Stimulated activated CD4-positive, alpha-beta T cell treated with anti-CD3 and anti-CD28 coated beads, Interleukin-1b, Interleukin-23, amount 100 ng/mL, for 4 hours (primary cell): ENCODE data around the gene SETD7.
A peak's percentile ranks its signal among the peaks of the same experiment; 100 is the strongest.

Experiments
- DNase-seq, 2 donors: peaks; one replicate each; pipeline ENCODE4 v3.0.0-alpha.2; 2020; ENCODE audit warnings: low read depth in 2 of 2

Gene SETD7

DNA sequence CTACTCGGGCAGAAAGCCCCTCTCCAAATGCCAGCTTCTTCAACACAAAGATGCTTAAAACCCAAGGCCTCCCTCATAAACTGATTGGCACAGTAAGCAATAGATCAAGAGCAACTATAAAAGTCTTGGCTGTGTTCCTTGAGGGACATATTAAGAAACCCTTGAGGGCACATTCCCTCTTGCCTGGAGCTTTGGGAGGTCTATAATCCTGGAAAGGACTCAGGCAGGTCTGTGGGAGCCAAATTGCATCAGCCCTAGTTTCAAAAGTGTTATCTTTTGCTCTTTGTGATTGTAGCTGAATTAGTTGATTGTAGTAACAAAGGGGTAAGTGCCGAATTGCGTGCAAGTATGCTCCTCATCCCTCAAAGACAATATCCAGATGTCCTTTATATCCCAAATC, 18.6 kb upstream of the SETD7 start:
- DNase-seq, result no peak

DNA sequence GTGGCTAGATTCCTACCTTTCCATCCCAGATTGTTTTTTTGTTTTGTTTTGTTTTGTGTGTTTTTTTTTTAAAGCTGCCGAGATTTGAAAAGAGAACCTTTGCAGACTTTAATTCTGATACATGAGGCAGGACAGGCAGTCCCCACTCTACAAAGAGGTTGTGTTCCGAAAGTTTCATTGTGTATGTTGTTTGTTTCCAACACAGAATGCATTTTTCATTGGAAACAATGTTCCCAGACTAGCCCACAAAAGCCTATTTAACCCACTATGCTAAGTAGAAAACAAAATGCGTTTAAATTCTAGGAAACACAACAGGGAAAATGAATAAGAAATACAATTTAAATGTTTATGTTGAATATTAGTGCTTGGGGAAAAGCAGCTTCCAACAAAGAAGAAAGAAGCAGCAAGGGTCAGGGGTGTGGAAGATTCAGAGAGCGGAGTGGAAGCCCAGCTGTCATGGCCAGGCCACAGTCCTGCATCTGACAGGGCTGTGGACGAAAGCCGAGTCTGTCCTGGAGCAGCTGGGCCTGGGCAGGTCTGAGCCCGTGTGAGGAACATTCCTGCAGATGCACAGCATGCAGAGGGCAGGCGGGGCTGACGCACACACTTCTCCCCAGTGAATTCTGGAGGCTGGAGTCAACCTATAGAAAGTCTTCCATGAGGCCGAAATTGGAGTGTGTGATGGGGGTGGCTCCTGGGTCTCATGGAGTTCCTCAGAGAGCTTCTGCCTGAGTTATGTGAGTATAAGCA, 12.4 kb upstream of the SETD7 start:
- no peak for DNase-seq

DNA sequence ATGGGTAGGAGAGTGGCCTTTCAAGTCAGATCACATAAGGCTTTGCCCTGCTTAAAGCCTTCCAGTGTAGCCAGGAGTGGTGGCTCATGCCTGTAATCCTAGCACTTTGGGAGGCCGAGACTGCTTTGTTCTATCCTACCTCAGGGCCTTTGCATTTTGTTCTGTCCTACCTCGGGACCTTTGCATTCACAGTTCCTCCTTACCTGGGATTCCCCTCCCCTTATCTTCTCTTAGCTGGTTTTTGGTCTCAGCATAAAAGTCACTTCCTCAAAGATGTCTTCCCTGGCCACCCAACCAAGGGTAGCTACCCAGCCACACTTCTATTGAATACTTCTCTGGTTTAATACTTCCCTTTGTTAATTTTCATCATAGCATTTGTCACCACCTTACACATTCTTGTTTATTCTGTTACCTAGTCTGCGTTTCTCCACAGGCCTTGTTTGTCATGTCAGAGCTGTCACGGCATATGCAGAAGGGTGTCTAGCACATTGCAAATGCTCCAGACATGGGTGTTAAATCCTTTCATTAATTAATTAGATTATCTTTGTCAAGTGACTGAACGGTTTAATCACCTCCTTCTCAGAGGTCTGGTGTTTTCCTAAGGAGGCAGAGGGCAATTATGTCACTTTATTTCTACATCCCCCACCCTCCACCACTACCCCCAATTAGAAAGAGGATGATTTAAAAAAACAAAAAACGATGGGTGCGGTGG, 11.3 kb upstream of the SETD7 start:
- DNase-seq, result no peak

DNA sequence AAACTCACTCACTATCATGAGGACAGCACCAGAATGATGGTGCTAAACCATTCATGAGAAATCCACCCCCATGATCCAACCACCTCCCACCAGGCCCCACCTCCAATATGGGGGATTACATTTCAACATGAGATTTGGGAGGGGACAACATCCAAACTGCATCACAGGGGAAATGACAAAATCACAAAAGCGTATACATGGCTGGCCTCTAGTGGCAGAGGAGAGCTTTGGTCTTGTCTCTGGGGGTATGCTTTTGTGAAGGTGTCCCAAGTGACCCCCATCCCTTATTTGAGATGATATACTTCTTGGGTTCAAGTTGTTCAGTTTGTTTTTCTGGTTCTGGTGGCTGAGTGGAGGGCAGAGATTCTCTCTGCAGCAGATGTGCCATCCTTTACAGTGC, 8.5 kb upstream of the SETD7 start:
- DNase-seq, result no peak

DNA sequence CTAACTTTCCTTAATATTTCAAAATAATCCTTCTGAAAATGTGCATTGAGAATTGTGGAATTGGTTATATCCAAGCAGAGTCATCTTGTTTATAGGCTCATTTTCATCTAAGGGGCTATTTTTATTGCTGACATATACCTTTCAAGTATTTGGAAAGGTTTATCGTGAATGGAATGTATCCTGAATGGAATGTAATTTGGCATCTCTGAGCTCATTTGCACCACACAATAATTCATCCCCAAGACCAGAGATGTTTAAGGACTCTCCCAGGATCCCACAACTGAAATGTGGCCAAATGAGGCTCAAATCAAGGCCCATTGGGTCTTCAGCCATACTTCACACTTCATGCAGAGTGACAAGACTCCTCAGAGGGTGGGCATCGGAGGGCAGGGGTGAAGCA, 7.5 kb upstream of the SETD7 start:
- no peak for DNase-seq

DNA sequence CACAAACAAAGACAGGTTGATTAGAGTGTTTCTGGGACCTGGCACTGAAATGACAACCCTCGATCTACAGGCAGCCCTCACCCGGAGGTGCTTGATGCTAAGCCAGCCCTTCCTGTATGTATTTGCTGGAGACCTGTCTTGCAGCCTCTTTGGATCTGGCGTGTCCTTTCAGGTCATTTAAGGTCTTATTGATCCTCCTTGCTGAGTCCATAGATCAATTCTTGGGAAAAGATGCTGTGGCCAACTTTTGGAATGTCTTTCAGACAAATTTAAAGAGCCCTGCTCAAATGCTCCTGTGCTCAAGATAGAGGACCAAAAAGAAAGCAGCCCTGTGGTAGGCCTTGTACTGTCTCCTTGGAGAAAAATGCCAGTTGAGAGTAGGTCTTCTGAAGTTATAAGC, 6.8 kb upstream of the SETD7 start:
- no peak for DNase-seq

DNA sequence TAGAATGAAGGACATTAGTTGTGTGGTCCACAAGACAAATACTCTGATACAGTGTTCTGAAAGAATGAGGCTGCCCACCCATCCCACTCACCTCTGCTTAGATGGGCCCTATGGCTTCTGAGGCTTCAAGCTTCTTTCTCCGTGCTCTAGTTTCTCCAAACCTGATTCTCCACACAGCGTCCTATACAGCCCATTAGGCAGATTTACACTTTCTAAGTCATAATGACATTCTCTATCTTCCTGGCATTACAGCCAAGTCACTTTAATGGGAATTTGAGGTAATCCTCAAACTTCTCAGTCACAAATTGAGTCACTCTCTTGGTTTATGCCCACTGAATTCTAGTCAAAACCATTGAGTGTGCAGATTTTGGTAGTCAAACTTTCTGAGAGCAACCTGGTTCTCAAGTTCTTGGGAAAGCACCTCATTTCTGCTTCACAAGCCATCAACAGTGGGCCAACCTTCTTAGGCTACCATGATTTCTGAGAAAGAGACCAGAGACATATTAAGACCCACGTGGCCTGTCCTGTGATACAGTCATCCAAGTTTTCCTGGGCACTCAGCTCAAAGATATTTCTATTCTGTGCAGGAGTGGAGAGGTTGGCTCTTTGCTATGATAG, 6.2 kb upstream of the SETD7 start:
- no peak for DNase-seq

DNA sequence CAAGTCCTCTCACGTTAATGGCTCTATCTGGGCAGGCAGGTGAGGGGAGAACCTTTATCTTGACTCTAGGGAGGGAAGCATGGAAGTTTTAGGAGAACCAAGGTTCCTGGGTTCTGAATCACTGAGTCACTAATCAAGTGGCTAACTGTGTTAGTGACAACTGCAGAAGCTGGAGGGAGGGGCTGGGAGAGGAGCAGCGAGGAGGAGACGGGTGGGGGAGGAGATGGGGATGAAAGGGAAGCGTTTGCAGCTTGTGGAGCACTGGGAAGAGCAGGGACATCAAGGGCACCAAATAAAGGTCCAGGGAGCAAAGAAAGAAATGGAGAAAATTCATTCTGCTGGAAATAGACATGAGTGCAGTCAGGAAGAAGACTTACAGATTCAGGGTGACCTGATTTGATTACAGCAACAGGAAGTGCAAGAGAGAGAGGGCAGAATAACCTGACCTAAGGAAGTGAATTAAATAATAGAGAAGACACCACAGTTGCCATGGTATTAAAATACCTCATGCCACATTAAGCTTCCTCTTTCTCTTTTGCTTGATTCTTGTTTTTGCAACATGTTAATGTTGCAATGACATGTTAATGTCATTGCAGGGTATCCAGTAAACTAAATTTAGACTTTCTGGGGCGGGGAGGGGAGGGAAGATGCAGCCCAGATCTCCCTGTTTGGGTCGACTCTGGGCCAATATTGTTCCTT, 4.5 kb upstream of the SETD7 start:
- DNase-seq, result no peak

DNA sequence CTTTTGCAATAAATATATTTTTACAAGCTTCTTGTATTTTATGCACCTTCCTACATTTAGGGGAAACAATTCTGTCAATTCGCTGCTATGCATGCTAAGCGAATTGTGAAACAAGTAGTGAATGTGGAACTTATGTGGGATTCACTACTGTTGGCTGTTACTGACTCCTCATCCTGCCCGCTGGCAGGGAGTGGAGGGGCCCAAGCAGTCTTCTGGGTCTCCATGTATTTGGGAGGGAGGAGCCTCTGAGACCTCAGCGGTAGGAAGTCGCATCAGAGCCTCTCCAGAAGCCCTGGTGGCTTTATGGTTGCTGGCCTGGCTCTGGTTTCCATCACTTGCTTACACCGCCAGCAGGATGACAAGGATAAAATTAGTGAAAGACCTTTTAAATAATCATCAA, 3.7 kb upstream of the SETD7 start:
- no peak for DNase-seq

DNA sequence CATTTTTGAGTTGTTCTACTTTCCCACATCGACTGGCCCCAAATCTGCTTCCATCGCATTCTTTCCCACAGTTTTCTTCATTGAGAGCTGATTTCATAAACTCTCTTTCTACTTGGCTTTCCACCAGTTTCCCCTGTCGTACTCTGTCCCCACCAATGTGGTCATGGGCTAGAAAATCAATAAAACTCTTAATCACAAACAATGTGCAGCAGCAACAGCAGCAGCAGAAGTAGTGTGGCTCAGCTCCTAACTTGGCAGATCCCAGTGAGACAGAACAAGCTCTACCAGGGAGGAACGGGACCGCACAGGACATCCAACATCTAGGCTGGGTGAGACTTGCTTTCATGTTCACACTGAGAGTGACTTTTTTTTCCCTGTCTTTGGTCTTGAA, 3.1 kb upstream of the SETD7 start:
- DNase-seq, result no peak

DNA sequence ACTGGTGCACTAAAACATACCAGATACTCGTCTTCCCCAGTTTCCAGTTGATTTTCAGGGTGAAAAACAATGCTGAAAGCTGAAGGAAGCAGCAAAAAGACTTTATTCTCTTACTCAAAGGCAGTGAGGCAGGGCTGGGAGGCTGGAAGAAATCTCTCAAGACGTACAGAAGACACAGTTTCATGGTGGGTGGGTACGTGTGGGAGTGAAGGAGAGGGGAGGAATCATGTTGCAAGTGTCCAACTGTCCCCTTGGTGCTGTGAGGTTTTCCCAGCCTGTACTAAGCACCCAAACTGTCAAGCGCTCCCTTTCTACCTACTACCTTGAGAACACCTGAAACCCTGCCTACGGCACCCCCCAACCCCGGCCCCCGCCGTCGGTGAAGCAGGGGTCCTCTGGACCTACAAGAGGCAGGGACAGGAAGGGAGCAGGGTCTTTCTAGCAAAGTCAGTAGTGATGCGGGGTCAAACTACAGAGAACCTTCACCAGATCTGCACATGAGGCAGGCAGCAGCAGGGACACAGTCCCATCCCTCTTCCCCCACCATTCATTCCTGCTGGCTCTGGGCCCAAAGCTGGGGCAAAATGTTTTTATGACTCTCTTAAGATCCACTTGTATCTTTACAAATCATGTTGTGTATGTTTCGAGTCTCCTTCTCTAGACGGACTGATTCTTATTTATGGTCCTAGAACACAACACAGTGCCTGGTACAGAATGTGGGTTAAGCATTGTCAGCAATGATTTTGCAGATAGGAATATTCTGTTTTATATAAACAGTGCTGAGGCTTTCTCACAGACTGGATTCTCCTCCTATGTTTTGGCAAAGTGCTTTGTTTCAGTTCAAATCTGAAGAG, 2.4 kb upstream of the SETD7 start:
- DNase-seq, result no peak

DNA sequence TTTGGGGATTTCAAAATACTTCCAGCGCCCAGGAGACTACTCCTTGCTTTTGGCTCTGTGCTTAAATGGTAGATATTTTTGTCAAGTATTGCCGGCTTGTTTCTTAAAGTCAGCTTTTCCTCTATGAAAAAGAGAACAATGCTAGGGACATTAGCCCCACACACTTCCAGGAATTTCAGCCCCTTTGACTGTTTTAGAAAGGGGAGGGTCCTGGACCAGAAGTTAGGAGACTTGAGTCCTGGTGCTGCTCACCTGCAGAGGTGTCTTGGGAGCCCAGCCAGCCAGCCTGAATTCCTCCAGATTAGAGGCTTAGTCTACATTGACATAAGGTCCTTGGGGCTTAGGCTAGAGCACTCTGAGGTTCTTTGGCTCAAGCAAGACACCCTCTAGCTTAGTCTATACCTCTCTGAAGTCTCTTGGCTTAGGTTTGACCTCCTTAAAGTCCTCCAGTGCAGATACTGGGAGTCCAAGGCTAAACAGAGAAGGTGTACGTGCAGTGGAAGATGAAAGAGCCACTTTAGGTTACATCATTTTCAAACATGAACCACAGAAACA, 1.6 kb upstream of the SETD7 start:
- no peak for DNase-seq

DNA sequence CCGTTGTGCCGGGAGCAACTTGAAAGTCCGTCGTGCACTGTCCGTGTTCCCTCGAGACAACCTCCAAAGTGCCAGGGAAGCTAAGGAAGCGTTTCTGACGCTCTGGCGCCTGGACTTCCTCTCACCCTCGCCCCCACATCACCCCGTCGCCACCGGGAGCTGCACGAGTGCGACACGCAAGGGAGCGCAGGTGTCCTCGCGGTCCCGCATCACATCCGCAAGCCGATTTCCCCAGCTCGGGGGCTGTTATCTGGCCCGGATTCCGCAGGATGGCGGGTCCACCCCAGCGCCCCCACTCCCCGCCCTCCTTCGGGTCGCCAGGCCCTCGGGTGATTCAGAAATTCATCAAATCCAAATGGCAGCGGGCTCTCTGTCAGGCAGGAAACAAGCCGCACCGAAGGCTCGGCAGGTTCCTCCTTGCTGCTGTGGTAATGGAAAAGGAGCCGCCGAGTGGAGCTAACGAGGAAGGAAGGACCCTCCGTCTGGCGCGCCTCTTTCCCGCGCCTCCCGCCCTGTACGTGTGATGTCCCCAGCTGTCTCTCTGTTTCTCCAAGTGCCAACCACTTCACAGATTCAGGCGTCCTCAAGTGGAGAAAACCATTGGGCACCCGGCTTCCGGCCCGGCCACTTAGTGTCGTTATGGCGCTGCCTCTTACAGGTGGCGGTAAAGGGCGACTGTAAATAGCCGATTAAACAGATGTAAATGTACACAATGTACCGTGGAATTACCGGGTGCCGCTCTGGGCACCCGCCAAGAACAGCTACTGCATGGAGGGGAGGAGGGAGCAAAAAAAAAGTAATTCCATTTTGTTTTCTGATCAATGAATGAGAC, 921 bp upstream of the SETD7 start:
- DNase-seq, result peak; percentile 40 to 45

DNA sequence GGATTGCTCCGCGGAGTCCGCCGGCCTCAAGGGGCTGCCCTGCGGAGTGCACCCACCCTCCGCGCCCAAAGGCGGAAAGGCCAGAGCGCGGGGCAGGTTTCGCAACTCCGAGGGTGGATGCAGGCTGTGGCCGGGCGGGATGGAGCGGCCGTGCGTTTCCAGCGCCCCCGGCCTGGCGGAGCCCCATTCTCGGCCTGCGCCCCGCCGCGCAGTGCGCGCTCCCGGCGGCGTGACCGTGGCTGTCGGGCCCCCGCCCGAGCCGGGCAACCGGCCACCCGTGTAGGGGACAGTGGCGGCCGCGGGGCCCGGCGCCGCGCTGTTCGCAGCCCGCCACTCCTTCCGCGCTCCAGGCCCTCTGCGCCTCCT, 331 bp downstream of the SETD7 start:
- DNase-seq, result no peak

DNA sequence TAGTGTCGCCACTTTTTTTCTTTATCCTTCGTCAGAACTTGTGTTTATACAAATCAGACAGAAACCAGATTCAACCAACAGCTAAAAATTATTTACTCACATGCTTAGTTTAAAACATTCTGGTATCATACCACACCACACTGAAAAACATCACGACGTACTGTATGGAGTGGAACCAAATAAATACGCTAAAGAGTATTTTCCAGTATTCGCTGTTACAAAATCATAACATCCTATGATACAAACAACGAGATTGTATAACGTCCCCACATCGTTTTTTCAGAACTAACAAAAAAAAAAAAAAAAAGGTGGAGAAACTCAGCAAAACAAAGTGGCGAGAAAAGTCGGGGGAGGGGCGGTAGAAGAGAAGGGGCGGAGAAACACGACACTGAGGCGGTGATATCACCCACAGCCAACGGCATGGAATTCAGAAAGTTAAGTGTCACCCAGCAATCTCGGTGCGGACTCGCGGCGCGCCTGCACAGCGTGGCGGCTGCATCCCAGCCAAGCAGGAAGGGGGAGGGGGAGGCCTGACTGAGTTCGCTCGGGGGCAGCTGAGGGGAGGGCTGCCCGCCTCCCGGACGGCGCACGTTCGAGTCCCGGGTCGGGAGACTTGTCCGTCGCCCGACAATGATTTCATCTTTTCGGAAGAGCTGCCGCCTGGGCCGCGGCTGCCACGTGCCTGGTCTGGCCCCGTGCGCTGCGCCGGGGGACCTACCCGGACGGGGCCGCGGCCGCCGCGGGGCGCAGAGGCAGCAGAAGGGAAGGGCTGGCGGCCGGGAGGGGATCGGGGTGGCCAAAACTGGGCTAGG, 920 bp downstream of the SETD7 start:
- peak; percentile 66 to 79 for DNase-seq

DNA sequence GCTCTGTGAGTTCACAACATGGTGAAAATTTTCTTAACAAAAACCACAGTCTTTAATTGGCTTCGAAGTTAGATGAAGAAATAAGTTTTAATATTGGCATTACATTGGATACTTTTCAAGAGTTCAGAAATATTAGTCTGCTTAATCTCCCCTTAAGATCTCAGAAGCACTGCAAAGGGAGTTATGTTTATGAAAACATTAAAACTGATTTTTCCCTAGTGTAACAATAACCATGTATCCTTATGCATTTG, 1.5 kb downstream of the SETD7 start:
- DNase-seq, result no peak

DNA sequence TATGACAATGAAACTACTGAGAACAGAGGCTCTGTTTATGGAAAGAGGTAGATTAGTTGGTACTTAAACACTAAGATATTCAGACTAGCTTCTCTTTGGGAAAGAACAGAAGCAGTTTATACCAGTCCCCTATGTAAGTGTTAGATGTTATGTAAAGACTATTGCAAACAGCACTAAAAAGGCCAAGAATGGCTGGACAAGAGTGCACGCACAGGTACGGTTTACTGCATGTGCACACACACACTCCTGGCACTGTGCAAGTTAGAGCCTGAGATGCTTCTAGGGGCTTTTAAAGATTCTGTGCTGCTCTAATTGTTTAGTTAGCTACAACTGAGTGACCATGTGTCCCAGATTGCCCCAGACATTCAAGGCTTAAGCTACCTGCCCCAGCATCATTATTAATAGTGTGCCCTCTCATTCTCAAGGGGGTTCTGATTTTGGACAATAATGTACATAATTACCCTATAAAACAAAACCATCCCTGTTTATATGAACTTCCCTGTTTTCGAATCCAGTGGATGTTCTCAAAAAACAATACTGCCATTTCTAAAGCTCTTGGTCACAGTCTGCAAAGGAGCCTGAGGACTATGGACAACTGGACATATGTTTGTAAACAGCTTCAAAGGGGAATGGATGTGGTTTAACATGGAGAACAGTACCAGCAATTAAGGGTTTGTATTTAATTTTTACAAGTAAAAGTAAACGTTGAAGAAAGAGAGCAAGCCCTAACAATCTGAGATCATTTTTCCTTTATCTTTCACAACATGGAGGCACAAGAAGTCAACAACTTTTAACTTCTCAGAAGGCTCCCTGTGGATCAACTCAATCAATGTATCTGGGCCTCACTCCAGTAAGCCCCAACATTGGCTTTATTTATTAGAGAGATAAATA, 2.0 kb downstream of the SETD7 start:
- DNase-seq, result no peak

DNA sequence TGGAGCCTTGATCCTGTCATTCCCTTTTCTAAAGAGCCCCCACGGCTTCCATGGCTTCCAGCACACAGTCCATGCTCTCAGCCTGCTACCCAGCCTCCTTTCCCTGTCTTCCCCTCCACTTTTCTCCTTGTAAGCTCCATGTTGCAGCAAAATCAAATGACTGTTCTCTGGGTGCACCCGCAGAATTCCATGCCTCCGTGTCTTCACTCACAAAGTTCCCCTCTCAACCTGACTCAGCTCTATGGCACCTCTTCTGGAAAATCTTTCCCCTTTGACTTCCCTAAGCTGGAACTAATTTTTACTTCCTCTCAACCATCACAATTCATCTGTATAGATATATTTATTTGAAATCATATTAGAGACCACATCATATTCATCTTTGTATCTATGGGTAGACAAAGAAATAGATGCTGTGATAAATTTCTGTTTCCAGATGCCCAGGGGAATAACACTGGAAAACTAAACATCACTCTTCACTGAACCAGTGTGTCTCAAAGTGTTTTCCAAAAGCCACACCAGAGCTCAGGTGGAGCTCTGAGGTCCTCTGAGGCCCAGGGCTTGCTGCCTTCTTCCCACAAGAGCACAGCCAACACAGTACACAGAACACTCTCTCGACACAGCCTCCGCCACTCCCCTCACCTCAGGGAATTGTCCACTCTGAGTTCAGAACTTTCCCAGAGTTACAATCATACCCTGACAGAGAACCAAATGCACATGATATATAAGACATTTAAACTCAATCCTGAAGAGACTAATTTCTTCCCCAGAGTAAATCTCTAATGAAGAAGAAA, 3.3 kb downstream of the SETD7 start:
- DNase-seq, result no peak
